Chondrocyte (in vitro differentiated cells): ENCODE measurements around the gene HOPX. TPM values are rescaled to one million over a fixed set of nuclear protein-coding genes. Genes with fewer than 3 reads are reported as not detected.

Experiments
- DNase-seq: peaks from one replicate; pipeline ENCODE4 v3.0.0; 2021; ENCODE audit warnings: mixed read lengths, low spot score
- H3K27ac Mint-ChIP-seq: one replicate; pipeline ENCODE4 v1.8.0; 2021; ENCODE audit warnings: mild to moderate bottlenecking, moderate library complexity, mixed read lengths; ENCODE audit not compliant: unreplicated experiment
- H3K27me3 Mint-ChIP-seq: 2 replicates; pipeline ENCODE4 v1.8.0; 2021; ENCODE audit warnings: low read depth, mixed read lengths
- H3K36me3 Mint-ChIP-seq: 2 replicates; pipeline ENCODE4 v1.8.0; 2021; ENCODE audit warnings: low read depth, mixed read lengths
- H3K4me1 Mint-ChIP-seq: 2 replicates; pipeline ENCODE4 v1.8.0; 2021; ENCODE audit warnings: low read depth, mild to moderate bottlenecking, mixed read lengths
- H3K4me3 Mint-ChIP-seq: one replicate; pipeline ENCODE4 v1.8.0; 2021; ENCODE audit warnings: mild to moderate bottlenecking, moderate library complexity, mixed read lengths; ENCODE audit not compliant: unreplicated experiment
- H3K9me3 Mint-ChIP-seq: 2 replicates; pipeline ENCODE4 v1.8.0; 2021; ENCODE audit warnings: low read depth, mixed read lengths
- total RNA-seq: library from RNA; stranded (reverse); gene quantifications from 3 replicates; pipeline ENCODE4 v1.2.1, GENCODE V29; 2021
- TF ChIP-seq, protein P1 (sequence below): fragments of 200-600 bp; sonication (generic); IDR thresholded peaks from 2 replicates; pipeline ENCODE4 v1.5.0; 2021; ENCODE audit warnings: antibody characterized with exemption, mild to moderate bottlenecking, moderate library complexity

The HOPX gene
- total RNA-seq, 1 donor from 2014 or later: 2.7 TPM

DNA sequence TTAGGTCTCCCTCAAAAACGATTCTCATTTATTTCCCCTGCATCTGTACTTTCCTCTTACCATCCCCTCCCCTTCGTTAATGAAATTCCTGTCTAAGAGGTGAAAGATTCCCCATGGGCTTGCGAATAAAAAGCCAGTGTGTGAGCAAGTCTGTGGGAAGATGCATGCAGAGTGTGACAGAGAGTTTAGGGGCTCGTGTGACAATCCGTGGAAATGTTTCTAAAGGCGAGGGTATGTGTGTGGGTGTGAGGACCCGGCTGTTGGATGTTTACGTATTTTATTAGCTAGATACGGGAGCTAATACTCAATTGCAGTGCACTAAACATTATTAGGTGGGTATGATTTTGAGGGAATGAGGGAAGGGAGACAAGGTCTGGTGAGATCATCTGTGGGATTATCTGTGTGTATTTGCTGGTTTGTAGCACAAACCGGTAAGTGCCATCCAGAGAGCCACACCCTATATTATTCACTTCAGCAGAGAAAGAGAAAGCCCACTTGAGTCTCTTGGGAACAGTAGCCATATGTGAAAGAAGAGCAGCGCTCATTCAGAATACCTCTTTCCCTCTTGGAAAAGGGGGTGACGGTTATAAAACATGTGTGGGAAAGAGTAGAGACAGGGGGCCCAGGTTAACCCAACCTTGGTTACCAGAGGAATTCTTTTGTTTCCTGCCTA is 893 bp upstream of the HOPX start:
- TF ChIP-seq, protein P1, sequence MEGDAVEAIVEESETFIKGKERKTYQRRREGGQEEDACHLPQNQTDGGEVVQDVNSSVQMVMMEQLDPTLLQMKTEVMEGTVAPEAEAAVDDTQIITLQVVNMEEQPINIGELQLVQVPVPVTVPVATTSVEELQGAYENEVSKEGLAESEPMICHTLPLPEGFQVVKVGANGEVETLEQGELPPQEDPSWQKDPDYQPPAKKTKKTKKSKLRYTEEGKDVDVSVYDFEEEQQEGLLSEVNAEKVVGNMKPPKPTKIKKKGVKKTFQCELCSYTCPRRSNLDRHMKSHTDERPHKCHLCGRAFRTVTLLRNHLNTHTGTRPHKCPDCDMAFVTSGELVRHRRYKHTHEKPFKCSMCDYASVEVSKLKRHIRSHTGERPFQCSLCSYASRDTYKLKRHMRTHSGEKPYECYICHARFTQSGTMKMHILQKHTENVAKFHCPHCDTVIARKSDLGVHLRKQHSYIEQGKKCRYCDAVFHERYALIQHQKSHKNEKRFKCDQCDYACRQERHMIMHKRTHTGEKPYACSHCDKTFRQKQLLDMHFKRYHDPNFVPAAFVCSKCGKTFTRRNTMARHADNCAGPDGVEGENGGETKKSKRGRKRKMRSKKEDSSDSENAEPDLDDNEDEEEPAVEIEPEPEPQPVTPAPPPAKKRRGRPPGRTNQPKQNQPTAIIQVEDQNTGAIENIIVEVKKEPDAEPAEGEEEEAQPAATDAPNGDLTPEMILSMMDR: no peak
- H3K27me3 Mint-ChIP-seq: peaks cover 47% of the 10 kb centered on the region

DNA sequence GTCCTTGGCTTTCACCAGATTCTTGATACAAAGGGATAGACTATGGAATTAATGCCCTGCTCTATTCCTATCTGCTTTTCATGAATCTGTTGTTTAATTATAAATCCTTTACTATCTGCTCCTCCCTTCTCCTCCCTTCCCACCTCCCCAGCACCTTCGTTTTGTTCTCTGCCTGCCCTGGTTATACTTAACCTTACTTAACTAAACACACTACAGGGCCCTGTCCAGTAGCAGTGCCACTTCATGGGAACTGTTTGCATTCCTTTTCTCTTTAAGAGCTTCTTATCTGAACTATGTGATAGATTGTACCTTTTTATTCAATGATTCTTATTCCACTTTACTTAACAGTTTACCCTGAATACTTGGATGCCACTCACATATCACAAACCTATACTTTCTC is 830 bp downstream of the HOPX start:
- no peaks in the 10 kb centered on the region for H3K36me3 Mint-ChIP-seq
- no peak for DNase-seq
- H3K4me3 Mint-ChIP-seq: no peak overlapping the region
- peaks cover 55% of the 10 kb centered on the region for H3K27me3 Mint-ChIP-seq
- no peaks in the 10 kb centered on the region for H3K9me3 Mint-ChIP-seq
- TF ChIP-seq, protein P1: no peak
- peaks cover 14% of the 10 kb centered on the region for H3K4me1 Mint-ChIP-seq
- H3K27ac Mint-ChIP-seq: no peak overlapping the region

More for the DNA sequence above, 893 bp upstream of the HOPX start:
- Mint-ChIP-seq H3K27ac (no peak overlapping the region), H3K36me3 (no peaks in the 10 kb centered on the region), H3K4me1 (peaks cover 14% of the 10 kb centered on the region), H3K4me3 (no peak overlapping the region), H3K9me3 (no peaks in the 10 kb centered on the region)
- no peak for DNase-seq

DNA sequence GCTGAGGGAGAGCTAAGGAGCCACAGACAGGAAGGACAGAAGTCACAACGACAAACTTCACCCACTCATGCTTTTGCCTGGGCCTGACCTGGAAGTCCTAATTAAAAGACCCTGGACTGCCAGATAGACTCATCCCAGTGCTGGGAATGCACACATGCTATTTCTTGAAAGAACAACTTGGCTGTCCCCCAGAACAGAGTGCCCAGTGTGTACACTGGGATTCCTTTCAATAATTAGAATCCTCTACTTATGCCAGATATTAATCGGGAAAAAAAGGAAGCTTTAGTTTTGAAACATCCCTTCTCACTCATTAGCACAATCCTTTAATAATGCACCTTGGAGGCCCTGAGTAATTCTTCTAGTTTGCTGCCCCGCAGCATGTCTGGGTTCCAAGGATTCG is 3.4 kb downstream of the HOPX start:
- H3K27ac Mint-ChIP-seq: no peak overlapping the region
- no peaks in the 10 kb centered on the region for H3K36me3 Mint-ChIP-seq
- H3K27me3 Mint-ChIP-seq: peaks cover 45% of the 10 kb centered on the region
- H3K4me1 Mint-ChIP-seq: peaks cover 10% of the 10 kb centered on the region
- DNase-seq: no peak
- no peaks in the 10 kb centered on the region for H3K9me3 Mint-ChIP-seq
- TF ChIP-seq, protein P1: no peak
- H3K4me3 Mint-ChIP-seq: no peak overlapping the region

DNA sequence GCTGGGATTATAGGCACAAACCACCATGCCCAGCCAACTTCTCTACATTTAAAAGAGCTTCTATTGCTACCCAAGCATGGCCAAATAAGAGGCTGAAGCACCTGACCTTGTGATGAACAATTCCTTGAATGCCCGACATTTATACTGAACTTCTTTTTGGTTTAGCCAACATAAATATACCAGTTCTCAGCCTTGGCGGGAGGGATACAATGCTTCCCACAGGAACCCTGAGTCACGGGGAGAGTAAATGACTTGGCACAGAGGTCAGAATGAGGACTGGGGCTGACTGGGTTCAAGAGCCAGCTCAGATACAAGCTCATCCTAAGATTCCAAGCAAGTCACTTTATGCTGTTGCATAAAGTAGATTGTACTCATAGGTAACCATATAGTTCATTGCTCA is 6.1 kb downstream of the HOPX start:
- H3K27me3 Mint-ChIP-seq: peaks cover 27% of the 10 kb centered on the region

DNA sequence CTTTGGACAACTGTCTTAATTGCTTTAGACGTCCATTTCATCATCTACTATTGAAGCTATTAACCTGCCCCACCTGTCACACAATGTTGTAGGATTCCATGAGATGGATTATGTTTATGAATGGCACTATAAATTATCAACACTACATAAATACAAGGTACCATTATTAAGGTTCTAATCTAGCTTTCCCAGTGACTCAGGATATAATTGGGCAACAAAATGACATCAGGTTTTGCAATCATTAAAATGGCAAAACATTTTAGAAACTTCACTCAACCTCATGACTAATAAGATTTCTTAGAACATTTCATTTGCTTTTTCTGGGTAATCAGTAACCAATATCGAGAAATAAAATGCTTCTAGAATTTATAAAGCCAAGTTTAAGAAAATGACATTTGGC is 9.2 kb downstream of the HOPX start:
- peaks cover 2% of the 10 kb centered on the region for H3K9me3 Mint-ChIP-seq
- no peaks in the 10 kb centered on the region for H3K36me3 Mint-ChIP-seq
- peaks cover 25% of the 10 kb centered on the region for H3K4me1 Mint-ChIP-seq
- peaks cover 16% of the 10 kb centered on the region for H3K27me3 Mint-ChIP-seq
- TF ChIP-seq, protein P1: no peak
- no peak overlapping the region for H3K27ac Mint-ChIP-seq
- no peak overlapping the region for H3K4me3 Mint-ChIP-seq
- DNase-seq: no peak

More for the DNA sequence above, 6.1 kb downstream of the HOPX start:
- no peak for DNase-seq
- Mint-ChIP-seq H3K27ac (no peak overlapping the region), H3K4me1 (peaks cover 8% of the 10 kb centered on the region), H3K9me3 (no peaks in the 10 kb centered on the region), H3K36me3 (no peaks in the 10 kb centered on the region), H3K4me3 (no peak overlapping the region)
- TF ChIP-seq, protein P1: no peak
